H9 (cell line): ENCODE data around the gene SLX4. TPM values are rescaled to one million over a fixed set of nuclear protein-coding genes. Genes with fewer than 3 reads are reported as not detected.
A peak's percentile ranks its signal among the peaks of the same experiment; 100 is the strongest.

Experiments used
- DNase-seq: peaks from one replicate; pipeline ENCODE4 v3.0.0-alpha.2; 2017
- H2AFZ ChIP-seq: one replicate; pipeline ENCODE4 v1.6.1; 2013; ENCODE audit warnings: mild to moderate bottlenecking, low read length, control low read depth, moderate library complexity
- H2AK5ac ChIP-seq: 2 replicates; pipeline ENCODE4 v1.6.1; 2013; ENCODE audit warnings: low read length, control low read depth, mixed read lengths; ENCODE audit not compliant: insufficient read length
- H2BK120ac ChIP-seq: one replicate; pipeline ENCODE4 v1.6.1; 2013; ENCODE audit warnings: low read depth, mild to moderate bottlenecking, low read length, control low read depth, inconsistent platforms; ENCODE audit not compliant: poor library complexity, severe bottlenecking
- H2BK12ac ChIP-seq: 2 replicates; pipeline ENCODE4 v1.6.1; 2013; ENCODE audit warnings: low read length, control low read depth, mixed read lengths, low read depth; ENCODE audit not compliant: insufficient read length
- H2BK15ac ChIP-seq: 2 replicates; pipeline ENCODE4 v1.6.1; 2013; ENCODE audit warnings: low read depth, low read length, control low read depth
- H2BK20ac ChIP-seq: one replicate; pipeline ENCODE4 v1.6.1; 2013; ENCODE audit warnings: low read depth, mild to moderate bottlenecking, low read length, control low read depth, inconsistent platforms; ENCODE audit not compliant: poor library complexity, severe bottlenecking
- H2BK5ac ChIP-seq: 2 replicates; pipeline ENCODE4 v1.6.1; 2013; ENCODE audit warnings: low read length, control low read depth, mixed read lengths; ENCODE audit not compliant: insufficient read length
- H3K14ac ChIP-seq: 2 replicates; pipeline ENCODE4 v1.6.1; 2013; ENCODE audit warnings: low read length, control low read depth; ENCODE audit not compliant: insufficient read depth
- H3K18ac ChIP-seq: 2 replicates; pipeline ENCODE4 v1.6.1; 2013; ENCODE audit warnings: low read depth, mild to moderate bottlenecking, mixed read lengths, low read length, control low read depth; ENCODE audit not compliant: insufficient read length
- H3K23ac ChIP-seq: 2 replicates; pipeline ENCODE4 v1.6.1; 2013; ENCODE audit warnings: low read length, control low read depth, mixed read lengths, low read depth; ENCODE audit not compliant: insufficient read length
- H3K23me2 ChIP-seq: 2 replicates; pipeline ENCODE4 v1.6.1; 2013; ENCODE audit warnings: low read depth, mild to moderate bottlenecking, mixed read lengths, low read length, control low read depth; ENCODE audit not compliant: insufficient read length, poor library complexity, severe bottlenecking
- H3K27ac ChIP-seq: 2 replicates; pipeline ENCODE4 v1.5.1; 2013; ENCODE audit warnings: low read length, control low read depth, mixed read lengths, low read depth; ENCODE audit not compliant: insufficient read length
- H3K27me3 ChIP-seq: 2 replicates; pipeline ENCODE4 v1.6.1; 2013; ENCODE audit warnings: low read length, control low read depth, inconsistent platforms; ENCODE audit not compliant: insufficient read depth
- H3K4ac ChIP-seq: 2 replicates; pipeline ENCODE4 v1.6.1; 2013; ENCODE audit warnings: low read depth, mild to moderate bottlenecking, control low read depth, inconsistent platforms, low read length, moderate library complexity
- H3K4me1 ChIP-seq: 2 replicates; pipeline ENCODE4 v1.6.1; 2013; ENCODE audit warnings: low read length, control low read depth, inconsistent platforms; ENCODE audit not compliant: insufficient read depth
- H3K4me2 ChIP-seq: 2 replicates; pipeline ENCODE4 v1.6.1; 2013; ENCODE audit warnings: low read length, control low read depth, mixed read lengths; ENCODE audit not compliant: insufficient read length, insufficient read depth
- H3K56ac ChIP-seq: 2 replicates; pipeline ENCODE4 v1.6.1; 2013; ENCODE audit warnings: low read depth, mild to moderate bottlenecking, mixed read lengths, low read length, control low read depth; ENCODE audit not compliant: insufficient read length
- H3K79me1 ChIP-seq: 2 replicates; pipeline ENCODE4 v1.6.1; 2013; ENCODE audit warnings: low read depth, mild to moderate bottlenecking, moderate library complexity, low read length, control low read depth, inconsistent platforms; ENCODE audit not compliant: insufficient read depth, poor library complexity, severe bottlenecking
- H3K79me2 ChIP-seq: 2 replicates; pipeline ENCODE4 v1.6.1; 2013; ENCODE audit warnings: low read length, control low read depth, inconsistent platforms; ENCODE audit not compliant: insufficient read depth
- H3K9ac ChIP-seq: 2 replicates; pipeline ENCODE4 v1.6.1; 2013; ENCODE audit warnings: low read length, control low read depth, mixed read lengths; ENCODE audit not compliant: insufficient read length; ENCODE audit errors: extremely low read depth
- H3K9me3 ChIP-seq: one replicate; pipeline ENCODE4 v1.6.1; 2013; ENCODE audit warnings: low read depth, low read length, inconsistent platforms; ENCODE audit not compliant: control insufficient read depth
- H3T11ph ChIP-seq: one replicate; pipeline ENCODE4 v1.6.1; 2013; ENCODE audit warnings: mild to moderate bottlenecking, low read length, control low read depth, inconsistent platforms
- H4K20me1 ChIP-seq: one replicate; pipeline ENCODE4 v1.6.1; 2013; ENCODE audit not compliant: control insufficient read depth, insufficient read length, insufficient read depth
- H4K5ac ChIP-seq: 2 replicates; pipeline ENCODE4 v1.6.1; 2013; ENCODE audit warnings: low read depth, mild to moderate bottlenecking, mixed read lengths, low read length, control low read depth; ENCODE audit not compliant: insufficient read length
- H4K8ac ChIP-seq: replicated peaks from 2 replicates; pipeline ENCODE4 v1.6.1; 2013; ENCODE audit warnings: low read length, control low read depth, mixed read lengths, low read depth; ENCODE audit not compliant: insufficient read length
- H4K91ac ChIP-seq: 2 replicates; pipeline ENCODE4 v1.6.1; 2013; ENCODE audit warnings: low read depth, mild to moderate bottlenecking, moderate library complexity, mixed read lengths, low read length, control low read depth; ENCODE audit not compliant: insufficient read length
- H3K27ac Mint-ChIP-seq, 3 experiments: 2 replicates in 2 of 3; 3 replicates in 1 of 3; pipeline ENCODE4 v1.8.0; 2020 to 2021; ENCODE audit warnings: mixed read lengths in 3 of 3, mild to moderate bottlenecking in 1 of 3, moderate library complexity in 1 of 3
- H3K27me3 Mint-ChIP-seq: 2 replicates; pipeline ENCODE4 v1.8.0; 2021; ENCODE audit warnings: low read depth, mild to moderate bottlenecking, moderate library complexity, mixed read lengths
- H3K36me3 Mint-ChIP-seq, 3 experiments: 2 replicates in 2 of 3; 3 replicates in 1 of 3; pipeline ENCODE4 v1.8.0; 2020 to 2021; ENCODE audit warnings: low read depth in 3 of 3, mixed read lengths in 3 of 3; ENCODE audit not compliant: insufficient read depth in 1 of 3
- H3K4me1 Mint-ChIP-seq, 2 experiments: 2 replicates each; pipeline ENCODE4 v1.8.0; 2020; ENCODE audit warnings: mixed read lengths in 2 of 2
- H3K4me3 Mint-ChIP-seq, 2 experiments: 2 replicates in 1 of 2; 3 replicates in 1 of 2; pipeline ENCODE4 v1.8.0; 2020 to 2021; ENCODE audit warnings: mild to moderate bottlenecking in 2 of 2, mixed read lengths in 2 of 2, moderate library complexity in 1 of 2
- H3K9me3 Mint-ChIP-seq, 2 experiments: 2 replicates in 1 of 2; 3 replicates in 1 of 2; pipeline ENCODE4 v1.8.0; 2020; ENCODE audit warnings: mild to moderate bottlenecking in 2 of 2, mixed read lengths in 2 of 2, moderate library complexity in 1 of 2
- WGBS: extraction: QIAGEN DNeasy Blood & Tissue Kit; methylation state at CpG from one replicate; pipeline ENCODE4 v1.1.7; 2013; ENCODE audit warnings: missing lambda C conversion rate, low lambda C conversion rate, mixed read lengths; ENCODE audit not compliant: insufficient read length; ENCODE audit errors: extremely low coverage; 5-methylcytosine and 5-hydroxymethylcytosine counted together
- total RNA-seq: library from RNA; stranded (reverse); gene quantifications from 2 replicates; pipeline ENCODE4 v1.2.1, GENCODE V29; 2021
- TF ChIP-seq, protein P1 (sequence below): fragments of 200-600 bp; sonication (generic); conservative IDR thresholded peaks from 3 replicates; pipeline ENCODE4 v1.8.0; 2021; ENCODE audit warnings: antibody characterized with exemption, mild to moderate bottlenecking

The SLX4 gene
- total RNA-seq, 1 experiment from 2014 or later: 9.9 TPM

DNA sequence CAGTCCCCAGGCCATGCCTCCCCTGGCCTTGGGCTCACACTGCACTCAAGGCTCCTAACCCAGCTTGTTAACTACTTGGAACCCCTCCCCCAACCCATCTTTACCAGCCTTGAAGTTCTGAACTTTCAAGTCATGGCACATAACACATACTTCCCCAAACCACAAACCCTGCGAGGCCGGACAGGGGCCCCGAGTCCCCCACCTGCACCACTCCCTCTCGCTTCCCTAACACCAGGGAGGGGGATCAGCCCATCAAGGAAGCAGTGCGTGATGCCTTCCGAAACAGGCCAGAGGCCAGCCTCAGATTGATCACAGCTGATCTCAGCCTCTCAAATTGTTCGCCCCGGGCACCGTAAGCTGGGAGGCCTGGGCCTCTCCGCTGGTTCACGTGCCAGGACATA, 31.2 kb downstream of the SLX4 start:
- no peaks in the 10 kb centered on the region for H3K23me2 ChIP-seq
- no peak overlapping the region for H2BK12ac ChIP-seq
- no peak overlapping the region for H3K27ac ChIP-seq
- H3K27me3 ChIP-seq: no peaks in the 10 kb centered on the region
- TF ChIP-seq, protein P1, sequence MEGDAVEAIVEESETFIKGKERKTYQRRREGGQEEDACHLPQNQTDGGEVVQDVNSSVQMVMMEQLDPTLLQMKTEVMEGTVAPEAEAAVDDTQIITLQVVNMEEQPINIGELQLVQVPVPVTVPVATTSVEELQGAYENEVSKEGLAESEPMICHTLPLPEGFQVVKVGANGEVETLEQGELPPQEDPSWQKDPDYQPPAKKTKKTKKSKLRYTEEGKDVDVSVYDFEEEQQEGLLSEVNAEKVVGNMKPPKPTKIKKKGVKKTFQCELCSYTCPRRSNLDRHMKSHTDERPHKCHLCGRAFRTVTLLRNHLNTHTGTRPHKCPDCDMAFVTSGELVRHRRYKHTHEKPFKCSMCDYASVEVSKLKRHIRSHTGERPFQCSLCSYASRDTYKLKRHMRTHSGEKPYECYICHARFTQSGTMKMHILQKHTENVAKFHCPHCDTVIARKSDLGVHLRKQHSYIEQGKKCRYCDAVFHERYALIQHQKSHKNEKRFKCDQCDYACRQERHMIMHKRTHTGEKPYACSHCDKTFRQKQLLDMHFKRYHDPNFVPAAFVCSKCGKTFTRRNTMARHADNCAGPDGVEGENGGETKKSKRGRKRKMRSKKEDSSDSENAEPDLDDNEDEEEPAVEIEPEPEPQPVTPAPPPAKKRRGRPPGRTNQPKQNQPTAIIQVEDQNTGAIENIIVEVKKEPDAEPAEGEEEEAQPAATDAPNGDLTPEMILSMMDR: no peak
- H3K9ac ChIP-seq: no peak overlapping the region
- H3K18ac ChIP-seq: no peak overlapping the region
- no peak overlapping the region for H3K56ac ChIP-seq
- H3T11ph ChIP-seq: no peak overlapping the region
- no peaks in the 10 kb centered on the region for H3K27me3 Mint-ChIP-seq
- no peak overlapping the region for H4K91ac ChIP-seq
- no peaks in the 10 kb centered on the region for H3K9me3 ChIP-seq
- H3K79me2 ChIP-seq: no peaks in the 10 kb centered on the region
- H4K5ac ChIP-seq: no peak overlapping the region
- no peaks in the 10 kb centered on the region for H3K4me1 ChIP-seq
- no peak for DNase-seq
- H2BK15ac ChIP-seq: no peak overlapping the region
- H4K8ac ChIP-seq: no peak overlapping the region
- H3K23ac ChIP-seq: no peak overlapping the region
- no peak overlapping the region for H2AFZ ChIP-seq
- no peak overlapping the region for H3K4me2 ChIP-seq
- H3K14ac ChIP-seq: no peak overlapping the region; the same call in 1 of the 2 replicates
- H3K4me1 Mint-ChIP-seq: peaks cover 10 to 25% of the 10 kb centered on the region in 2 experiments; a peak in 3 of 4 replicates
- no peak overlapping the region for H2BK20ac ChIP-seq
- H2BK5ac ChIP-seq: no peak overlapping the region
- H3K4me3 Mint-ChIP-seq: no peak overlapping the region
- no peaks in the 10 kb centered on the region for H3K79me1 ChIP-seq
- no peaks in the 10 kb centered on the region for H4K20me1 ChIP-seq
- no peak overlapping the region for H2BK120ac ChIP-seq
- peaks cover 9 to 28% (median 23%) of the 10 kb centered on the region in 3 experiments; a peak in 6 of 7 replicates for H3K36me3 Mint-ChIP-seq
- H3K4ac ChIP-seq: no peak overlapping the region
- no CpG with 5 or more reads among the region's 11 CpGs for WGBS
- H2AK5ac ChIP-seq: no peak overlapping the region
- H3K9me3 Mint-ChIP-seq: no peaks in the 10 kb centered on the region
- peak overlapping the region; percentile 64 to 91 (median 65); a peak in 4 of 7 replicates for H3K27ac Mint-ChIP-seq
